Measurements from ENCODE around the gene NUPR1. TPM values are rescaled to one million over a fixed set of nuclear protein-coding genes. Genes with fewer than 3 reads are reported as not detected.

The NUPR1 gene
- total and polyA plus RNA-seq, 2 experiments from 2014 or later = 22.3 to 321 TPM

- Histone ChIP-seq H3K79me2 (ENCODE audit: insufficient read depth) (no peaks in the 10 kb centered on the region; the same call in 1 of the 2 replicates), H3K4me1 (ENCODE audit: insufficient read depth) (no peaks in the 10 kb centered on the region), H4K20me1 (ENCODE audit: insufficient read depth) (no peaks in the 10 kb centered on the region), H3K27me3 (replicated peaks; ENCODE audit: insufficient read depth) (no peaks in the 10 kb centered on the region), H3F3A (ENCODE audit: insufficient read depth) (no peaks in the 10 kb centered on the region), H3K36me3 (ENCODE audit: low read depth) (0 out of 2 replicates have a peak, but pooled peaks cover 4% of the 10 kb centered on the region), H3K9me2 (ENCODE audit: insufficient read depth) (no peaks in the 10 kb centered on the region), H2AFZ (no peak overlapping the region), H3K27ac (no peak overlapping the region), H3K4me3 (no peak overlapping the region), H3K9me3 (ENCODE audit: low read depth) (no peaks in the 10 kb centered on the region), H3K4me2 (ENCODE audit: unreplicated experiment) (no peak overlapping the region), H3K9ac (no peak overlapping the region)
- no peak for TF ChIP-seq EZH2phosphoT487 (IDR thresholded peaks at IDR 0.05; ENCODE audit: insufficient read depth, low read depth)
- TF ChIP-seq EZH2 (IDR thresholded peaks at IDR 0.05; ENCODE audit: insufficient read depth, poor library complexity, severe bottlenecking) = no peak
- 90 to 92% methylated on average over 6 of the region's 6 CpGs for WGBS, 2 experiments (ENCODE audit: low coverage in 1 of 2, low lambda C conversion rate in 2 of 2, missing lambda C conversion rate in 2 of 2)
- no peak for DNase-seq
- in situ Hi-C loops (cut with MboI) = no loop called here
Measured at GRCh38 chr16:28563218-28563617, 24.4 kb upstream of the NUPR1 start.

- TF ChIP-seq EZH2 (IDR thresholded peaks at IDR 0.05; ENCODE audit: insufficient read depth, poor library complexity, severe bottlenecking) (no peak), EZH2phosphoT487 (IDR thresholded peaks at IDR 0.05; ENCODE audit: insufficient read depth, low read depth) (no peak)
- Histone ChIP-seq H3K27ac (no peak overlapping the region), H3K9me3 (ENCODE audit: low read depth) (no peaks in the 10 kb centered on the region), H3K9ac (no peak overlapping the region), H3K27me3 (replicated peaks; ENCODE audit: insufficient read depth) (no peaks in the 10 kb centered on the region), H3K4me2 (ENCODE audit: unreplicated experiment) (no peak overlapping the region), H3K9me2 (ENCODE audit: insufficient read depth) (no peaks in the 10 kb centered on the region), H3K79me2 (ENCODE audit: insufficient read depth) (no peaks in the 10 kb centered on the region; the same call in 1 of the 2 replicates), H3F3A (ENCODE audit: insufficient read depth) (no peaks in the 10 kb centered on the region), H3K4me3 (no peak overlapping the region), H4K20me1 (ENCODE audit: insufficient read depth) (no peaks in the 10 kb centered on the region), H3K4me1 (ENCODE audit: insufficient read depth) (no peaks in the 10 kb centered on the region), H3K36me3 (ENCODE audit: low read depth) (0 out of 2 replicates have a peak, but pooled peaks cover 4% of the 10 kb centered on the region), H2AFZ (no peak overlapping the region)
- in situ Hi-C loops (cut with MboI) = no loop called here
- 95 to 100% methylated on average over 4 of the region's 4 CpGs for WGBS, 2 experiments (ENCODE audit: low coverage in 1 of 2, low lambda C conversion rate in 2 of 2, missing lambda C conversion rate in 2 of 2)
- DNase-seq = no peak
Measured at GRCh38 chr16:28562199-28562598, 23.4 kb upstream of the NUPR1 start.

DNA sequence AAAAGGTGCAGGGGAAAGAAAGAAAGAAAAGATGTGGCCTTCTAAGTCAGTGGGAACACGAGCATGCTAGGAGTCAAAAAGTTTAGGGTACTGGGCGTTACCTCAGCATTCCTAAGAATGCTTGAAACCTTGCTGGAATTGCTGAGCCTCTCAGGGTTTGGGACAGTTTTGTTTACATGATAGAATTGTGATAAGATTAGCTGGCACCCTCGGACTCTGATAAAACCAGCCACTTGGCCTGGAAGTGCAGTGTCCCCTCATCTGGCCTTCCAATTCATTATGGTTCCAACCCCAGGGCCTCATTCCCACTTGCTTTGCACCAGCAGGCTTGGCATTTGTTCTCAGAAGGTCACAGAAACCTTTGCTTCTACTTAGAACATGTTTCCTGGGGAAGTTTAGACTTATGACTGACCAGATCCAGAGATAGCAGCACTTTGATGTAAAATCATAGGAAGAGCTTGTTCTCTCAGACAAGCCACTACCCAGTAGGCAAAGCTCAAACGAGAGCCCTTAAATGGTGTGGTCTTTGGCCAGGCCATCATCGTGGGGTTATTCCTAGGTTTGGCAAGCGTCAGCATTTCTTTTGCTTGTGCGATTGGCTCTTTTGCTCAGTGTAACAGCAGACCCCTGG is 22.9 kb upstream of the NUPR1 start:
- Histone ChIP-seq H3F3A (ENCODE audit: insufficient read depth) (no peaks in the 10 kb centered on the region), H3K27me3 (replicated peaks; ENCODE audit: insufficient read depth) (no peaks in the 10 kb centered on the region), H3K4me3 (no peak overlapping the region), H3K27ac (no peak overlapping the region), H3K4me2 (ENCODE audit: unreplicated experiment) (no peak overlapping the region), H3K9me2 (ENCODE audit: insufficient read depth) (no peaks in the 10 kb centered on the region), H3K36me3 (ENCODE audit: low read depth) (0 out of 2 replicates have a peak, but pooled peaks cover 4% of the 10 kb centered on the region), H3K79me2 (ENCODE audit: insufficient read depth) (no peaks in the 10 kb centered on the region; the same call in 1 of the 2 replicates), H4K20me1 (ENCODE audit: insufficient read depth) (no peaks in the 10 kb centered on the region), H3K9me3 (ENCODE audit: low read depth) (no peaks in the 10 kb centered on the region), H3K4me1 (ENCODE audit: insufficient read depth) (no peaks in the 10 kb centered on the region), H2AFZ (no peak overlapping the region), H3K9ac (no peak overlapping the region)
- in situ Hi-C loops (cut with MboI) = no loop called here
- 76 to 79% methylated on average over 7 of the region's 7 CpGs for WGBS, 2 experiments (ENCODE audit: low coverage in 1 of 2, low lambda C conversion rate in 2 of 2, missing lambda C conversion rate in 2 of 2)
- DNase-seq = no peak
- no peak for TF ChIP-seq EZH2 (IDR thresholded peaks at IDR 0.05; ENCODE audit: insufficient read depth, poor library complexity, severe bottlenecking)
- TF ChIP-seq EZH2phosphoT487 (IDR thresholded peaks at IDR 0.05; ENCODE audit: insufficient read depth, low read depth) = no peak

GRCh38 chr16:28558456-28558855 is 19.7 kb upstream of the NUPR1 start:
- H3K9me2 ChIP-seq (ENCODE audit: insufficient read depth) = no peaks in the 10 kb centered on the region
- no peak for DNase-seq
- H3K27ac ChIP-seq = no peak overlapping the region
- H3K9me3 ChIP-seq (ENCODE audit: low read depth) = no peaks in the 10 kb centered on the region
- H3K9ac ChIP-seq = no peak overlapping the region
- 0 out of 2 replicates have a peak, but pooled peaks cover 4% of the 10 kb centered on the region for H3K36me3 ChIP-seq (ENCODE audit: low read depth)
- H3K79me2 ChIP-seq (ENCODE audit: insufficient read depth) = peaks cover 7% of the 10 kb centered on the region; the same call in 1 of the 2 replicates
- H3K4me3 ChIP-seq = no peak overlapping the region
- TF ChIP-seq EZH2phosphoT487 (IDR thresholded peaks at IDR 0.05; ENCODE audit: insufficient read depth, low read depth) (no peak), EZH2 (IDR thresholded peaks at IDR 0.05; ENCODE audit: insufficient read depth, poor library complexity, severe bottlenecking) (no peak)
- no peak overlapping the region for H2AFZ ChIP-seq
- peaks cover 7% of the 10 kb centered on the region; the same call in 1 of the 2 replicates for H3K4me1 ChIP-seq (ENCODE audit: insufficient read depth)
- 63 to 64% methylated on average over 3 of the region's 3 CpGs for WGBS, 2 experiments (ENCODE audit: low coverage in 1 of 2, low lambda C conversion rate in 2 of 2, missing lambda C conversion rate in 2 of 2)
- H4K20me1 ChIP-seq (ENCODE audit: insufficient read depth) = no peaks in the 10 kb centered on the region
- H3K27me3 ChIP-seq (replicated peaks; ENCODE audit: insufficient read depth) = no peaks in the 10 kb centered on the region
- in situ Hi-C loops (cut with MboI) = no loop called here
- no peaks in the 10 kb centered on the region for H3F3A ChIP-seq (ENCODE audit: insufficient read depth)
- H3K4me2 ChIP-seq (ENCODE audit: unreplicated experiment) = no peak overlapping the region
